HG03103 (cell line): ENCODE measurements around the gene STK40.

ENCODE experiments used
- ATAC-seq: cut with Tn5 transposase; IDR thresholded peaks from one replicate; pipeline ENCODE4 v1.9.1; 2021; ENCODE audit warnings: low read depth; ENCODE audit not compliant: unreplicated experiment

STK40 gene

DNA sequence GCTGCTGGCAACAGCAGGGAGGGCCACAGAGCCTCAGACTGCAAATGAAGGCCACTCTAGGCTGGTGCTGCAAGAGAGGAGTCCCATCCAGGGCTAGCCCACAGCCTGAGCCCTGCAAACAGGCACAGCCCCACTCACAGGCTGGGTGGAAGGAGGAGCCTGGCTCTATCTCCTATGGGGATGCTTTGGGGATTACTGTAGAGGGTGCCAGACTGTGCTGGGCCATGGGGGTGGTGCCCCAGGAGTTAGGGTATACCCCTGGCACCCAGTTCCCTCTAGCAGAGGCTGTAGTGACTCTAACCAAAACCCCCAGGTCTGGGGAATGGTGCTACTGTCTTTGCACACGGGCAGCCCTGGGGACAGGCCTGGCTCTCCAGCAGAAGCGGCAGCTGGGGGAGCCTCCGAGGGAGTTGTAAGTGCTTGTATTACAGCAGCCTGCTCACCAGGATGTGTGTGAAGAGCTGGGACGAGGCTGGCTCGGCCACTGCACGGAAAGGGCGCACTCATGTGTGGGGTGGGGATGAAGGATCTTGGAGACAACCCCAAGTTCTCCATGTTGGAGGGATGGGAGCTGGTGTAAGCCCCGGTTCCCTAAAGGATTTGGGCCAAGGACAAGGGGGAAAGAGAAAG is 38.9 kb downstream of the STK40 start:
- ATAC-seq, result no peak

DNA sequence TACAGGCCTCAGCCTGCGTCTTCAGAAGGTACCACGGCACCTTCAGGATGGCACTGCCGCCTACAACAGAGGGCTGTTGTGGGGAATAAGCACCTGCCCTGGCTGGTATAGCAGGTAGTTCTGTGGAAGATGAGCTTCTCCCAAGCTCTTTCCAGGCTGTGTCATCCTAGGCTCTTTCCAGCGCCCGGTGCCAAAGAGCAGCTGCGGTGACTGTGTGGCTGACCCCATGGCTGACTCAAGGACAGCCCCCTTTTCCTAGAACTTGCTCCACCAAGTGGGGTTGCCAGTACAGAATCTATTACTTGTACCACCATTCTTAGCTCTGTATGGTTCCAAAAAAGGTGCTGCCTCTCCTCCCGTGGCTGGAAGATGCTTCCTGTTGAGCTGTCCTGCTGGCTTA is 40.4 kb downstream of the STK40 start:
- no peak for ATAC-seq

DNA sequence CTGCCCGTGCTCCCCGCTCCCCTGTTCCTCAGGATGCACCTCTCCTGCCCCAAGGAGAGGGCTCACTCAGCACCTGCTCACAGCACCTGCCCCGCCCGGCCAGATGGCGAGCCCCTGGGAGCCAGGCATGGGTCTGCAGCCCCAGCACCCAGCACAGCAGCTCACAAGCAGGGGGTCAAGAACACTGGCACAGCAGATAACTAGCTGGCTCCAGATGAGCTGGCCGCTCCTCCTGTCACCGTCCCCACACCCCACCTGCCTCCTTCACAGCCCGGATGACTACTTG is 41.4 kb downstream of the STK40 start:
- ATAC-seq, result no peak

DNA sequence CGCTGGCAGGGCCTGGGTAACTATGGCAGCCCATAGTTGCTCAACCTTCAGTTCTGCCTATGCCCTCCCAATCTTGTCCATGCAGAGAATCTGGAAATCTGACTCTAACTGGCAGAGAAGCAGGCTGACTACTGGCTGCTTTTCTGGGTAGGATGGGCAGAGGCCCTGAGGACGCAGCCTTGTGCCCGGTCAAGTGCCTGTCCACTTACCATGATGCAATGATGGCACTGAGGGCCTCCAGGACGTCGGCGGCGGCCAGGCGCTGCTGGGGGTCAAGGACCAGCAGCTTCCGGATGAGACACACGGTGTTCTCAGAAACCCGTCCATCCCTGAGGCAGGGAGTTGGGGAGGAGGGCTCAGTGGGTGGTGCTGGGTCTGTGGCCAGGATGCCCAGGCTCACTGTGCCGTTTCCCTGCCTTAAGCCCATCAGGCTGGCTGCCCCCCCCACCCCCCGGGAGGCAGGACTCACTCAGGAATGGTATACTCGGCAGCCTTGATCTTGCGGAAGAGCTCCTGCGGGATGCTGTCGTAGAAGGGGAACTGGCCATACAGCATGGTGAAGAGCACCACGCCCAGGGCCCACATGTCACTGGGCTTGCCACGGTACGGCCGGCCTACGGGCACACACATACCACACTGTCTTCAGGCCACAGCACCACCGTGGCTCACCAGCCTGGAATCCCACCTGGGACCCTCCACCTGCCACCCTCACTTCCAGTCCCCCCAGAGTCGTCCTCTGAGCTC is 41.9 kb downstream of the STK40 start:
- ATAC-seq, result no peak

DNA sequence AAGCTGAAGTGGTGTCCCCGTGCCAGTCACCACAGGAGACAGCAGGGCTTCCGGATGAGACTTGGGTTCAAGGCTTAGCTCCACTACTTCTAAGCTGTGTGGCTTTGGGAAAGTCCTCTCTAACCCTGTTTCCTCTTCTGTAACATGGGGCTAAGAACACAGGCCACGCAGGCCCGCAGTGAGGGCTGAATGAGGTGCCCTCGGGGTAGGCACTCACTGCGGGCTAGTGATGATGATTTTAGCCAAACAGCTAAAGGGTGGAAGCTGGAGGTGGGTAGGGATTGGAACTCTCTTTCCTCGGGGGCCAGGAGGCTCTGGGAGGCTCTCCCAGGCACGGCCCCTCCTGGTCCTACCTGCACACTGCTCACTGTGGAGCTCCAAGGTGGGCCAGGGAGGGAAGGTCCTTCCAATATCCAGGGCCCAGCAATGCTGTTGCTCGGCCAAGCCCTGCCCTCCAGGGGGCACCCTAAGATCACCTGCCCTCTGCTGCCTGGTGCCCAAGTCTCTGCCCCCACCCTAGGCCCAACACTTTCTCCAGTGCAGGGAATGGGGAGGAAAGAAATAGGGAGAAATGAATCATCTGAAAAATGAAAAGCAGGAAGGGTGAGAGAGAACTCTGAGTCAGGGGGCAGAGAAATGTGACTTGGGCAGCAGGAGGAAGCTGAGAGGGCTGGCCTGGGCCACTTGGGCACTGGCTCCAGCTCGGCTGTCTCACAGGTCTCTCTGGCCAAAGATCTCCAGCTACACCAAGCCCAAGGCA is 43.1 kb downstream of the STK40 start:
- no peak for ATAC-seq

DNA sequence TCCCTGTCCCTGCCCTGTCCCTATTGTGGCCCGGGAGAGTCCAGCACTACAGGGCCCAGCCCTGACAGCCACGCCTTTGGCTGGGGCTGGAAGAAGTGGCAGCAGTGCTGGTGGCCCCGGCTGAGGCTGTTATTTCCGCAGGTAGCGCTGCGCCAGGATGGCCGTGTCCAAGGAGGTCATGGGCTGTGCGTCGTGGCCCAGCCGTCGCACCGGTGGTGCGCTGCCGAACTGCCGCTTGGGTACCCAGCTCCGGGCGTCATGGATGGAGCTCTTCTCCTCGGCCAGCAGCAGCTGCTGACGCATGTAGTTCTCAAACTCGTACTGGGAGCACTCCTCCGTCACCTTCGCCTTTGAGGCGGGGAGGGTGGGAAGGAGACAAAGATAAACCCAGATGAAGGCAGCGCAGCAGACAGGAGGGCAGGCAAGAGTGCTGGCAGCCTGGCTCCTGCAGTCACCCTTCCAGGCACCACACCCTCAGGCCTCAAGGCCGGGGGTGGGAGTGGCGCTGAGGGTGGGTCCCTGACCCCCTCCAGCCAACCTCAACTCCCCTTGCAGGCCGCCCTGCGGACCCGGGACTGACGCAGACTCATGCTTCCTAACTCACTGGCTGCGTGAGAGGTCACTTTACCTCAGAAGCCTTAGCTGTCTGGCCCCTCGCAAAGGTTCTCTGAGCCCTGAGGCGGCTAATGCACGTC is 44.0 kb downstream of the STK40 start:
- no peak for ATAC-seq

DNA sequence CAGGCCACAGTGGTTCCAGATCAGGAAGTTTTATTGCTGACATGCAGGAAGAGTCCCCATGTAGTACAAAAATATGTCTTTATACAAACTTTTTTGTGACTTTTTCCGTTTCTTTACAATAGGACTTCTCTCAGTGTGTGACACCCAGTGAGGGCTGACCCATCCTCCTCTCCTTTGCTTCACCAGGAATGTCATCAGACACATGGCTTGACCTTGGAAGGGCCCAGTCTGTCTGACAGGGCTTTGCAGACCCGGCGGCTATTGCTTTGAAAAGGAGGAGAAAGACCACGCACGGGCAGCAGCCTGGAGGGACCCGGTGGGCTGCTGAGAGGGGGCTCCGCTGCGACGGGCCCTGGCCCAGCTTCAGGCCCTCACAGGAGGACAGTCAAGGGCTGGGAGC is 46.1 kb downstream of the STK40 start:
- no peak for ATAC-seq

DNA sequence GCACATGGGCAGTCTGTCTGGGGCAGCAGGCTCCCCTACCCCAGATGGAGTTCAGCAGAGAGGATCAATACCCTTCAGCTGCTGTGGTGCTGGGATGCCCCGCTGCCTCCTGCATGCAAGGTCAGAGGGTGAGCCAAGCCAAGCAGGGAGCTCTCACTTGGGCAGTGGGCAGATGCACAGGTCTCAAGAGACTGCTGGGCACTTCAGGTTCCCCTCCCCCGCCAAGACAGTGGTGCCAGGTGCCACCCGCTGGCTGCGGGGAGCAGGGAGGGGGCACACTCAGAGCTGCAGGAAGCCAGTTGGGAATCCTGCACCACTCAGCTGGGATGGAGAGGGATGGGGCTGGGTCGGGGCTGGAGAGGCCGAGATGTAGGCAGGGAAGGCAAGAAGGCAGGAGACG is 46.5 kb downstream of the STK40 start:
- no peak for ATAC-seq

DNA sequence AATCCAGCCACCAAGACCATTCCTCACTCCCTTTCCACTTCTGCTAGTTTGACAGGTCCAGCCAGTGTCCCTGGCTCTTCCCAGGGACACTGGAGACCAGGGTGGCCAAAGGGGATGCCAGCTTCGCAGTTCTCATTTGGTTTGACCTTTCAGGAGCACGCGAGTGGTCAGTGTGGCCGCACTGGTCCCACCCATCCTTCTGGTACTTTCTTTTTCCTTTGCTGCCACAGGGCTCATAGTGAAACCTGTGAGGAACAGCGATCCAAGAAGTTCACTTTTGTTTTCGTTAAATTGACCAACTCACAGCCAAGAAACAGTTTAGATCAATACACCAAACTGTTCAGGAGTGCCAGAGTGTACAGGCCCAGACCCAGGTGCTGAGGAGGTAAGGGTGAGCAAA is 47.9 kb downstream of the STK40 start:
- ATAC-seq, result no peak

DNA sequence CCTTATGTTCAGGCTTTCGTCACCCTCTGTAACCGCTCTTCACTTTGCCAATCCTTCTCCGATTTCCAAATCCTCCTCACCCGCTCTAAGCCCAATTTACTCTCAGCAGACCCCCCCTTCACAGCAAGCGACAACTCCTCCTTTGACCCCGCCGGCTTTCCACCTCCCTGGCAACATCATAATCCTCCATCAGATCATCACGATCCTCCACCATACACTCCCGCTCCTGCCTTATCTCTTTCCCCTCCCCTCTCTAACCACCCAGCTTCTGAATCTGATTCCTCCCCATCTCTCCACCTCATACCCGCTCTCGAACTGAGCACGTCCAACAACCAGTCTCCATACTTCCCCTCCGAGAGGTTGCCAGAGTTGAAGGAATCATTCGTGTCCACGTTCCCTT is 54.8 kb downstream of the STK40 start:
- ATAC-seq, result no peak

DNA sequence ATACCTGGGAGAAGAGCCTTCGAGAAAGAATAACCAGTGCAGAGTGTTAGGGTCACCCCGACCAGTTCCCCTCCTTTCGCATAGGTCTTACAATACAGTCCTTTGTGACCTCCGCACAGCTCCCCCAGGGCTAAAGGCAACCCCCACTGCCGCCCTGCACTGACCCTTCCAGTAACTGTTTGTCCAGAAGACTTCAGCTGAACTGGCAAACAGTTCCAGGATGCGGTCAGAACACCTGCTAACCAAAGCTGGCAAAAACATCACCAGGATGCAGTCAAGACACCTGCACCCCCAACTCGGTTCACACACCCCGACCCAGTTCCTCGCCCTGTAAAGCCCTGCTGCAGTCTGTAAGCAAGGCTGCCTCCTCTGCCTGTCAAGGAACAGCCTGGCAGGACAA is 55.9 kb downstream of the STK40 start:
- no peak for ATAC-seq

DNA sequence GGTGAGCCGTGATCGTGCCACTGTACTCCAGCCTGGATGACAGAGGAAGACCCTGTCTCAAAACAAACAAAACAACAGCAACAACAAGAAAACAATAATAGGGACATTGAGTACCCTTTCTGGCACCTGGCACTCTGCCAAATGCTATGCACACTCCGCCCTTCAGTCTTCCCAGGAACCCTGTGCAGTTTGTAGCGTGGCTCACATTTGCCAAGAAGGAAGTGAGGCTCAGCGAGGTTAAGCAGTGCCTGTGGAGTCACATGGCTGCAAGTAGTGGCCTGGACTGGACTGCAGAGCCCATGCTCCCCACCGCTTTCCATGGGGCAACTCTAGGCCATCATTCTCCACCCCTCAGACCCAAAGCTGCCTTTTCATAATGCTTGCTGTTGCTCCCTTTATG is 57.0 kb downstream of the STK40 start:
- ATAC-seq, result no peak

DNA sequence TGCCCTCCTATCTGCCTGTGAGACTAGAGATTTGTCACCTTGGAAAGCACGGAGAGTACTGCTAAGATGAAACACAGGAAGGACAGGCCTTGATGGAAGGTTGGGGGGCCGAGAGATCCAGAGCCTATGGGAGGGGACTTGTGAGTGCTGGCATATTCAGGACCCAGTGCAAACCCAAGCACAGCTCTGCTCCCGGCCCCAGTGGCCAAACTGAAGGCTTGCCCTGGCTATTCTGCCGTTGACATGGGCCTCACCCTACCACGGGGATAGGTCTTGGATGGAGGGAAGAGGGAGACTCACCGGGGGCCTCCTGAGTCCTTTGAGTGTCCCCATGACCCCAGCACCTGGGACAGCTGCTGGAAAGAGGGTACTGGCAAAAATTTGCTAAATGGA is 57.6 kb downstream of the STK40 start:
- ATAC-seq, result no peak

DNA sequence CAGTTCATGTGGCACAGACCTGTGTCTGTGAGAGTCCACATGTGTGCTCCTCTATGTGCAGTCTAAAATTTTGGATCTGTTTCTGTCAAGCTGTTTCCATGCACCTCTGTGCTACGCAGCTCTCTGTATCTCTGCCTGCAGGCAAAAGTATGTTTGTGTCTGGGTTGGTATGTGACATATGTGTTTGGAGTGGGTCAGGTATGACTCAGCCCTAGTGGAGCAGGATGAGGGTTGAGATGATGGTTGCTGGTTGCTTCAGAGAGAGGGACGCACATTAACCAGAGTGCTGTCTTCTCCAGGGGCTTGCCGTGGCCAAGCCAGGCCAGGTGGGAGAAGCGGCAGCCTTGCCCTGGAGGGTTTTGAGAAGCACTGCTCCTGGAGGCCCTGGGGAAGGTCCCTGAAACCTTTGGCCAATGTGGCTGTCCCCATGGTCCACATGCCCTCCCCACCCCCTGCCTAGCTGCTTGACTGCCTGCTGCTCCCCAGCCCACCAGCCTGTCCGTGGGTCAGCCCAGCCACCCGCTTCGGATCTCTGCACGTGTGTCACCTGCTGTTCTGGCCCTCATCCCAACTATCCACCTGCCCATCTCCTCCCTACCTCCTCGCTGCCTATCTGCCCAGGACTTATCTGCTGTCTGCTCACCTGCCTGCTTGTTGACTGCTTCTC is 58.2 kb downstream of the STK40 start:
- ATAC-seq, result no peak

DNA sequence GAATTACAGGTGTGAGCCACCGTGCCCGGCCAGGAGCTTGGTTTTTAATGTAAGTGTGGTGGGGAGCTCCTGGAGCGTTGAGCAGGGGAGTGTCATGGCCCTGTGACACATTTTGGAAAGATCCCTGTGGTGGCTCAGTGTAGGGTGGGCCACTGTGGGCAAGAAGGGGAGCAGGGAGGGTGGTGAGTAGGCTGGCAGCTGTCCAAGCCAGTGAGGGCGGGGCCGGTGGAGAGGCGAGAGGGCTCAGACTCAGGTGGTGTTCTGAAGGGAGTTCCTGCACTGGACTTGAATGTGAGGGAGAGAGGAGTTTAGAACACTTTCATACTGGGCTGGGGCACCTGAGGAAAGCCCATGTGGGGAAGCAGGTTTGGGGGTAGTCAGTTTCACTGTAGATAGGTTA is 59.2 kb downstream of the STK40 start:
- no peak for ATAC-seq

DNA sequence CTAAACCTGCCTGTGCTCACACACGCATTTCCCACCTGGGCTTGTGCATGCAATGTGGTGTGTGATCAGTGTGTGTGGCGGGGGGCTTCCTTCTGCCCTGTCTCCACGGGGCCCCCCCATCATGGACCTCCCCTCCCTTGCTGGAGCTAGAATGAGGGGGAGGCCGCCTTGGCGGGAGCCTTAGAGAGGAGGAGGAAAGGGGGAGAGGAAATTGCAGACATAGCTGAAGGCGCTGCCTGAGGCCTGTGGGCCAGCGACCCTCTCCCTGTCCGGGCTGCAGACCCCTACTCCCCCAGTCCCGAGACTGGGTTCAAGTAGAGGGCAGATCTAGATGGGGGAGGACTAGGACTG is 61.4 kb downstream of the STK40 start:
- no peak for ATAC-seq

DNA sequence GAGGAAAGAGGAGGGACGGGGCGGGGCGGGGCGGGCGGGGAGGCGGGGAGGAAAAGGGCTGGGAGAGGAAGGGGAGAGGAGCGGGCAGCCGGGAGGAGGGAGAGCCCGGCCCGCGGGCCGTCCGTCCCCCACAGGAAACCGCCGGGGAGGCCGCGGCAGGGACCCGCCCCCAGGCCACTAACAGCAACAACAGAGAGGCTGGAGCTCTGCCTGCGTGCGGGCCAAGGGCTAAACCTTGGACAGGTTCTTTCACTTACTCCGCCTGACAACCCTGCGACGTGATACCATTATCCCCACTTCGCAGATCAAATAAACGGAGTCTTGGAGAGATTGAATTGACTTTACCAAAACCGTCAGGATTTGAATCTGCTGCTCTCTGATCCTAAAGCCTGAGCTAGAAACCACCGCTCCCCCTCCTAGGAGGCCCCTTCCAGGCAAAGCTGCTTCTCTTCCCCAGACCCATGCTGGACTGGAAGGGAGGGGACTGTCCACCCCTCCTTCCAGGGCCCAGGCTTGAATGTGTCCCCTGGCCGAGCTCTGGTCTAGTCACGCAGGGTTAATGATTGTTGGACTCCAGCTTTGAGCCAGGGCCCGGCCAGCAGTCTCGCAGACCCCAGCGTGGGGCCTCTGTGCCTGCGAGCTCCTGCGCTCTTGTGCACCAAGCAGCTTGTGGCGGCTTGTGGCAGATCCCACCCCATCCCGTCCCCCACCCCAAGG is 61.9 kb downstream of the STK40 start, which contains the start of gene EVA1B:
EVA1B (minus strand) TSS at position 10 of the 717 bp plus-strand sequence. CDS start 608 bp downstream, outside the sequence.
- ATAC-seq, result no peak

DNA sequence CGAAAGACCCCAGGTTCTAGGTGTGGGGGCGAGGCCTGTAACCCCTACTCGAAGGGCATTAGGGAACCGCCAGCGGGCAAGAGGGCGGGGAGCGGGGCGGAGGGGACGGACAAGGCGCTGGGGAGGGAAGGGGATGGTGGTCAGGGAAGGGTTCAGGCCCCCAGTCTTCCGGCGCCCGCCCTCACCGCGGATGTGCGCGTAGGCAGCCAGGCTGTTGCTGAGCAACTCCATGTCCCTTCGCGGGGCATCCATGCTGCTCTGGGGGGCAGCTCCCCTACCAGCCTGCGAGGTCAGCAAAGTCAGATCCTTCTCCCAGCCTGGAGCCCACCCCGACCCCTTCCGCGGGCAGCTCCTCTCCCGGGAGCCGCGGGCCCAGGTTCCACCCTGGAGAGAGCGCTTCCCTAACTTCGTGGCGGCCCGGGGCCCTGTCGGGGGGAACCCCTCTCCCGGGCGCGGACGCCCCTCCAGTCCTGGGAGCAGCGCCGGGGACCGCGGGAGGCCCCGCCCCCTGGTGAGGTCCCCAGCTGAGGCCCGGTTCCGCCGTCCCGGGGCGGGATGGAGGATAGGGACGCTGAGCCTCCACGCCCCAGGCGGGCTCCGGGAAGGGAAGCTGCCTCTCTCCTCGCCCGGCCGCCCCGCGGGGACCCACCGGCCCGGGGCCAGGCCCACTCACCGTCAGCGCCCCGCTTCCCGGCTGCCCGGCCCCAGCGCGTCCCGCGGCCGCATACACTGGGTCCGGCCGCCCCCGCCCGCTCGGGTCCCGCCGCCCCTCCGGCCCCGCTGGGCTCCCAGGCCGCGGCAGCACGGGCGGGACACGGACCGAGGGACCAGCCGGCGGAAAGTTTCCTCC is 62.7 kb downstream of the STK40 start:
- ATAC-seq, result no peak

DNA sequence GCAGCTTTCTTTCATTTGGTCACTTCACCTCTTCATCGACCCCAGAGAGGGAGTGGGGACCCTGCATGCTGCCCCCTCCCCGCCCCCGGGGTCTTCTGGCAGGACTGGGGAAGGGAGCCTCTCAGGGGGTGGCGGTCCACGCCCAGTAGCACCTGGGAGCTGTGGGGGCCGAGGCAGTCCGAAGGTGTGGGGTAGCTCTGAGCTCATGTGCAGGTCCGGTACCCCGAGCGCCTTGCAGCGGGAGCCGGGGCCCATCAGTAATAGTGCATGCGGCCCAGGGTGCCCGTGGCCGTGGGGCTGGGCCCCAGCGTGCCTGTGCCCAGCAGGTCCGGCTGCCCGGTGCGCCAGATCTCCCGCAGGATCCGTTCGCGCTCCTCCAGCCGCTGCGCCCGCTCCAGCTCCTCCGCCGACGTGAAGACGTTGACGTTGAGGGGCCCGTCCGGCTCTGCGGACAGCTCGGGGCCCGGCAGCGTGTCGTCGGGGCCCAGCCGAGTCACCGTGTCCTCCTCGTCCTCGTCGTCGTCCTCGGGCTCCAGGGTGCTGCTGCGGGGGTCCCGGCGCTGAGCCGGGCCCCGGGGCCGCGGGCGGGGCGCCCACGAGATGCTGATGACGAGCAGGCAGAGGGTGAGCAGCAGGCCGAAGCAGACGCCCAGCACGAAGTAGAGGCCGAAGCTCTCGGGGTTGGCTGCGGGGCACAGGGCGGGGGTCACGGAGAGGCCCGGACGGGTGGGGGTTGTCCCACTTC is 63.5 kb downstream of the STK40 start:
- no peak for ATAC-seq
